Stimulated activated CD4-positive, alpha-beta T cell treated with anti-CD3 and anti-CD28 coated beads, Interleukin-1b, Interleukin-23, amount 100 ng/mL, for 48 hours (primary cell): ENCODE data around the gene ALDH1L2.
A peak's percentile ranks its signal among the peaks of the same experiment; 100 is the strongest.

Source experiments
- DNase-seq: peaks from one replicate; pipeline ENCODE4 v3.0.0-alpha.2; 2020

The ALDH1L2 gene

GRCh38 chr12:105083031-105083430, 1.2 kb downstream of the ALDH1L2 start:
- DNase-seq, result no peak

- no peak for DNase-seq
These were observed 5.3 kb downstream of the ALDH1L2 start for GRCh38 chr12:105078712-105079570.

- DNase-seq, result no peak
These were observed 6.8 kb downstream of the ALDH1L2 start for GRCh38 chr12:105077435-105077834.

- no peak for DNase-seq
These were observed 7.3 kb downstream of the ALDH1L2 start for GRCh38 chr12:105076913-105077312.

GRCh38 chr12:105076098-105076497, 8.2 kb downstream of the ALDH1L2 start:
- no peak for DNase-seq

GRCh38 chr12:105072888-105073488, 11.3 kb downstream of the ALDH1L2 start:
- DNase-seq, result no peak

- DNase-seq, result no peak
These were observed 12.3 kb downstream of the ALDH1L2 start for GRCh38 chr12:105071981-105072380.

- DNase-seq, result no peak
These were observed 14.1 kb downstream of the ALDH1L2 start for GRCh38 chr12:105069936-105070702.

- DNase-seq, result no peak
These were observed 16.7 kb downstream of the ALDH1L2 start for GRCh38 chr12:105067511-105068031.

- no peak for DNase-seq
These were observed 19.6 kb downstream of the ALDH1L2 start for GRCh38 chr12:105064564-105065178.

- DNase-seq, result no peak
These were observed 23.4 kb downstream of the ALDH1L2 start for GRCh38 chr12:105060715-105061378.

GRCh38 chr12:105057174-105057573, 27.1 kb downstream of the ALDH1L2 start:
- DNase-seq, result no peak

- DNase-seq, result peak; percentile 75
These were observed 31.1 kb downstream of the ALDH1L2 start for GRCh38 chr12:105053116-105053572.

- DNase-seq, result no peak
These were observed 32.3 kb downstream of the ALDH1L2 start for GRCh38 chr12:105051981-105052380.

- no peak for DNase-seq
These were observed 35.9 kb downstream of the ALDH1L2 start for GRCh38 chr12:105048315-105048714.

- DNase-seq, result no peak
These were observed 37.0 kb downstream of the ALDH1L2 start for GRCh38 chr12:105047308-105047707.

- no peak for DNase-seq
These were observed 43.1 kb downstream of the ALDH1L2 start for GRCh38 chr12:105041186-105041585.

- no peak for DNase-seq
These were observed 43.8 kb downstream of the ALDH1L2 start for GRCh38 chr12:105040476-105040875.

GRCh38 chr12:105036937-105037649, 47.2 kb downstream of the ALDH1L2 start:
- no peak for DNase-seq

GRCh38 chr12:105033851-105034250, 50.4 kb downstream of the ALDH1L2 start:
- DNase-seq, result no peak

- DNase-seq, result no peak
These were observed 51.4 kb downstream of the ALDH1L2 start for GRCh38 chr12:105032703-105033357.
